DND-41 (cell line): ENCODE results near the gene ACAP2.

Experiments used
- CTCF ChIP-seq: IDR thresholded peaks from 2 replicates; pipeline ENCODE4 v1.5.1; 2012; ENCODE audit warnings: borderline replicate concordance, low read length, moderate library complexity, mild to moderate bottlenecking; ENCODE audit not compliant: poor library complexity, severe bottlenecking; ENCODE audit errors: extremely low read depth
- EZH2 ChIP-seq: IDR thresholded peaks from 3 replicates; pipeline ENCODE4 v1.6.1; 2012; ENCODE audit warnings: borderline replicate concordance, low read depth, mild to moderate bottlenecking, moderate library complexity, low read length, inconsistent platforms; ENCODE audit not compliant: severe bottlenecking

DNA sequence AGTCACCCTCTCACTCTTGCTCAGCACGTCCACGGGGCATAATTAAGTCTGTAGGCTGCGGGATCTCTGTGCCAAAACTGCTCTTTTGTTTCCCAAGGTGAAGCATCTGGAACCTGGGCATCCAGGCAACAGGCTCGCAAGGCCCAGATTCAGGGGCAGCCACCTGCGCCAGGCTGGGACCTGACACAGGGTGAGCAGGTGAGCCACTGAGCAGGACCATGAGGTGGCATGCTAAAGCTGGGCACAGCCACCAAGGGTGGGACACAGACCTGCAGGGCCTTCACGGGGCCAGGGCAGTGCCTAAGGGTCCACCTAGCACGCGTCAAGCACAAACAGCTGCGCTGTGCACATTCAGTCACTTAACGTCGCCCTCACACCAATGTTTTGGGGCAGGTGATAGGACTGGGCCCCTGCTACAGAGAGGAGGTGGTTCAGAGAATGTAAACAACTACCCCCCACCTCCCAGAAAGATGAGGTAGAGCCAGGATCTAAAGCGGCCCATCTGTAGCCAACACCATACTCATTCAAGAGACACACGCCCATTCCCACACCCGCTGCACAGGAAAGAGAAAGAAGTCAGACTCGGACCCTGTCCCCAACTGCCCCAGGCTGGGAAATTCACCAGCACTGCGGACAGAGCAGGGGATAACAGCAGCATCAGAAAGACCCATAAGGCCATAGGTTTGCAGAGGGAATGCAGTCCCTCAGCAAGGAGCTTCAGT lies 188.2 kb downstream of the ACAP2 start:
- TF ChIP-seq CTCF (no peak), EZH2 (no peak)
